WERI-Rb-1 (cell line): ENCODE data around the gene CDK5RAP2.

Source experiments
- DNase-seq: peaks from one replicate; pipeline ENCODE4 v3.0.0-alpha.2; 2020
- H3K27ac ChIP-seq: fragments of 250-450 bp; sonication (Bioruptor Pico); 2 replicates; pipeline ENCODE4 v1.5.1; 2020; ENCODE audit warnings: mild to moderate bottlenecking, moderate library complexity
- H3K27me3 ChIP-seq: fragments of 250-450 bp; sonication (Bioruptor Pico); 2 replicates; pipeline ENCODE4 v1.5.1; 2021; ENCODE audit warnings: mild to moderate bottlenecking, low read depth, moderate library complexity; ENCODE audit not compliant: insufficient read depth, severe bottlenecking
- H3K36me3 ChIP-seq: fragments of 250-450 bp; sonication (Bioruptor Pico); 2 replicates; pipeline ENCODE4 v1.5.1; 2020; ENCODE audit warnings: mild to moderate bottlenecking, moderate library complexity
- H3K4me3 ChIP-seq: 2 replicates; pipeline ENCODE4 v1.5.1; 2011; ENCODE audit warnings: low read depth, mild to moderate bottlenecking, control low read depth, low read length
- H3K9me3 ChIP-seq: fragments of 250-450 bp; sonication (Bioruptor Pico); 2 replicates; pipeline ENCODE4 v1.5.1; 2021; ENCODE audit warnings: mild to moderate bottlenecking, moderate library complexity; ENCODE audit not compliant: severe bottlenecking
- CTCF ChIP-seq: IDR thresholded peaks from 2 replicates; pipeline ENCODE4 v1.5.1; 2011; ENCODE audit warnings: low read depth, mild to moderate bottlenecking, control low read depth, inconsistent platforms, low read length

Gene CDK5RAP2

GRCh38 chr9:120391691-120392090 is 188.3 kb downstream of the CDK5RAP2 start:
- Histone ChIP-seq H3K9me3 (no peaks in the 10 kb centered on the region), H3K4me3 (no peak overlapping the region), H3K27ac (no peak overlapping the region), H3K36me3 (peaks cover 91% of the 10 kb centered on the region), H3K27me3 (no peaks in the 10 kb centered on the region)
- no peak for TF ChIP-seq CTCF
- DNase-seq: no peak

GRCh38 chr9:120390637-120391190 is 189.3 kb downstream of the CDK5RAP2 start:
- TF ChIP-seq CTCF: no peak
- DNase-seq: no peak
- Histone ChIP-seq H3K36me3 (peaks cover 81% of the 10 kb centered on the region), H3K27ac (no peak overlapping the region), H3K4me3 (no peak overlapping the region), H3K9me3 (no peaks in the 10 kb centered on the region), H3K27me3 (no peaks in the 10 kb centered on the region)

GRCh38 chr9:120389867-120390266 is 190.1 kb downstream of the CDK5RAP2 start:
- Histone ChIP-seq H3K27me3 (no peaks in the 10 kb centered on the region), H3K9me3 (no peaks in the 10 kb centered on the region), H3K36me3 (peaks cover 72% of the 10 kb centered on the region), H3K27ac (no peak overlapping the region), H3K4me3 (no peak overlapping the region)
- no peak for DNase-seq
- TF ChIP-seq CTCF: no peak

GRCh38 chr9:120389300-120389699 is 190.7 kb downstream of the CDK5RAP2 start:
- Histone ChIP-seq H3K27ac (no peak overlapping the region), H3K36me3 (peaks cover 67% of the 10 kb centered on the region), H3K9me3 (no peaks in the 10 kb centered on the region), H3K4me3 (no peak overlapping the region), H3K27me3 (no peaks in the 10 kb centered on the region)
- no peak for TF ChIP-seq CTCF
- no peak for DNase-seq

GRCh38 chr9:120388003-120388855 is 191.7 kb downstream of the CDK5RAP2 start:
- no peak for TF ChIP-seq CTCF
- no peak overlapping the region for H3K4me3 ChIP-seq
- peaks cover 56% of the 10 kb centered on the region for H3K36me3 ChIP-seq
- no peaks in the 10 kb centered on the region for H3K27me3 ChIP-seq
- no peak for DNase-seq
- no peak overlapping the region for H3K27ac ChIP-seq
- no peaks in the 10 kb centered on the region for H3K9me3 ChIP-seq
